22Rv1 (cell line): ENCODE data around the gene RABGGTA.

Source experiments
- ZFX ChIP-seq: fragments of 450-650 bp; IDR thresholded peaks from 2 replicates; pipeline ENCODE4 v1.6.1; 2017; ENCODE audit warnings: antibody characterized with exemption, borderline replicate concordance
- TF ChIP-seq, protein P1 (sequence below): fragments of 450-650 bp; IDR thresholded peaks from 2 replicates; pipeline ENCODE4 v1.5.1; 2017; ENCODE audit warnings: mild to moderate bottlenecking

DNA sequence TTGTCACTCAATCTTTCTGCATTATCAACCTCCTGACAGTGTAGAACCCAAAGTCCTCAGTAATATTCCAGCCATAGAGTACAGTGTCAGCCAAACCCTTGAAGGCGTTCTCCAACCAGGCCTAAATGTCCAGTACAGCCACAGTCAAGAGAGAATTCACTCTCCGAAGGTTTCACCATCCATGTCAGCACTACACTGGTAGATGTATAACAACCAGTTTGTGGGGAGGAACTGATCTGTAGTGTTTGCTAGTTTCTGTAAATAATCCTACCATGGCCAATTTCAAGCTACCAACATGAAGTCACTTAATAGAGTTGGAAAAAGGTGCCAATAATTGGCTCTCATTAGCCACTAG is 55.1 kb downstream of the RABGGTA start:
- TF ChIP-seq, protein P1, sequence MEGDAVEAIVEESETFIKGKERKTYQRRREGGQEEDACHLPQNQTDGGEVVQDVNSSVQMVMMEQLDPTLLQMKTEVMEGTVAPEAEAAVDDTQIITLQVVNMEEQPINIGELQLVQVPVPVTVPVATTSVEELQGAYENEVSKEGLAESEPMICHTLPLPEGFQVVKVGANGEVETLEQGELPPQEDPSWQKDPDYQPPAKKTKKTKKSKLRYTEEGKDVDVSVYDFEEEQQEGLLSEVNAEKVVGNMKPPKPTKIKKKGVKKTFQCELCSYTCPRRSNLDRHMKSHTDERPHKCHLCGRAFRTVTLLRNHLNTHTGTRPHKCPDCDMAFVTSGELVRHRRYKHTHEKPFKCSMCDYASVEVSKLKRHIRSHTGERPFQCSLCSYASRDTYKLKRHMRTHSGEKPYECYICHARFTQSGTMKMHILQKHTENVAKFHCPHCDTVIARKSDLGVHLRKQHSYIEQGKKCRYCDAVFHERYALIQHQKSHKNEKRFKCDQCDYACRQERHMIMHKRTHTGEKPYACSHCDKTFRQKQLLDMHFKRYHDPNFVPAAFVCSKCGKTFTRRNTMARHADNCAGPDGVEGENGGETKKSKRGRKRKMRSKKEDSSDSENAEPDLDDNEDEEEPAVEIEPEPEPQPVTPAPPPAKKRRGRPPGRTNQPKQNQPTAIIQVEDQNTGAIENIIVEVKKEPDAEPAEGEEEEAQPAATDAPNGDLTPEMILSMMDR, result no peak
- TF ChIP-seq ZFX, result no peak
